Peyer's patch (tissue), 4 donors: ENCODE results near the gene PPP6R3. TPM values are rescaled to one million over a fixed set of nuclear protein-coding genes. Genes with fewer than 3 reads are reported as not detected.
"Not testable (repeated sequence)": the region's sequence is repeated elsewhere in the genome, so short reads cannot be mapped to it uniquely, and the experiment has no call there.

ENCODE experiments used
- DNase-seq, 3 donors: peaks; one replicate each; pipeline ENCODE4 v3.0.0-alpha.2; 2017 to 2019
- H3K27ac ChIP-seq, 4 donors: fragments of 200-600 bp; sonication (generic); one replicate each; pipeline ENCODE4 v1.5.1; 2016 to 2019
- H3K27me3 ChIP-seq, 2 donors: fragments of 200-600 bp; sonication (generic); one replicate each; pipeline ENCODE4 v1.5.1; 2019
- H3K36me3 ChIP-seq, 3 donors: fragments of 200-600 bp; sonication (generic); one replicate each; pipeline ENCODE4 v1.5.1; 2016 to 2019
- H3K4me1 ChIP-seq, 4 donors: fragments of 200-600 bp; sonication (generic); one replicate each; pipeline ENCODE4 v1.5.1; 2016 to 2019
- H3K4me3 ChIP-seq, 4 donors: fragments of 200-600 bp; sonication (generic); 1 replicate in 3 of 4; 2 replicates in 1 of 4; pipeline ENCODE4 v1.5.1; 2016 to 2019; ENCODE audit warnings: mild to moderate bottlenecking in 1 of 4
- H3K9me3 ChIP-seq, 4 donors: fragments of 200-600 bp; sonication (generic); one replicate each; pipeline ENCODE4 v1.5.1; 2016 to 2019; ENCODE audit warnings: mild to moderate bottlenecking in 1 of 4
- CTCF ChIP-seq, 6 experiments: fragments of 450-650 bp in 4 of 6; fragments of 200-600 bp in 2 of 6; sonication (generic) in 1 of 6; IDR thresholded peaks; one replicate each; pipeline ENCODE4 v1.5.1; 2017 to 2019; ENCODE audit warnings: antibody characterized with exemption in 6 of 6, mild to moderate bottlenecking in 3 of 6, moderate library complexity in 1 of 6
- POLR2A ChIP-seq, 2 donors: fragments of 450-650 bp; IDR thresholded peaks; one replicate each; pipeline ENCODE4 v1.5.1; 2017; ENCODE audit warnings: antibody characterized with exemption in 2 of 2, mild to moderate bottlenecking in 2 of 2, moderate library complexity in 2 of 2
- total RNA-seq, 4 donors: library from RNA; depleted of rRNA; stranded (reverse); fragments of >200 nt; gene quantifications; one replicate each; pipeline ENCODE4 v1.1.0, GENCODE V29; 2016

The PPP6R3 gene
- total RNA-seq, 4 donors from 2014 or later = 130 to 282 (median 156) TPM

- DNase-seq = peak in 2 of 3 donors; percentile 84 to 87
- Histone ChIP-seq H3K27ac (peak overlapping the region in 2 of 4 donors; percentile 75 to 81), H3K4me3 (no peak overlapping the region), H3K9me3 (peaks cover 0 to 10% (median 5%) of the 10 kb centered on the region in 4 donors), H3K4me1 (no peaks in the 10 kb centered on the region), H3K27me3 (no peaks in the 10 kb centered on the region), H3K36me3 (peaks cover 0 to 80% (median 0%) of the 10 kb centered on the region in 3 donors)
- TF ChIP-seq CTCF (IDR thresholded peaks at IDR 0.05) (no peak), POLR2A (IDR thresholded peaks at IDR 0.05) (no peak)
Observed at GRCh38 chr11:68430801-68431200, 29.8 kb upstream of the PPP6R3 start.

DNA sequence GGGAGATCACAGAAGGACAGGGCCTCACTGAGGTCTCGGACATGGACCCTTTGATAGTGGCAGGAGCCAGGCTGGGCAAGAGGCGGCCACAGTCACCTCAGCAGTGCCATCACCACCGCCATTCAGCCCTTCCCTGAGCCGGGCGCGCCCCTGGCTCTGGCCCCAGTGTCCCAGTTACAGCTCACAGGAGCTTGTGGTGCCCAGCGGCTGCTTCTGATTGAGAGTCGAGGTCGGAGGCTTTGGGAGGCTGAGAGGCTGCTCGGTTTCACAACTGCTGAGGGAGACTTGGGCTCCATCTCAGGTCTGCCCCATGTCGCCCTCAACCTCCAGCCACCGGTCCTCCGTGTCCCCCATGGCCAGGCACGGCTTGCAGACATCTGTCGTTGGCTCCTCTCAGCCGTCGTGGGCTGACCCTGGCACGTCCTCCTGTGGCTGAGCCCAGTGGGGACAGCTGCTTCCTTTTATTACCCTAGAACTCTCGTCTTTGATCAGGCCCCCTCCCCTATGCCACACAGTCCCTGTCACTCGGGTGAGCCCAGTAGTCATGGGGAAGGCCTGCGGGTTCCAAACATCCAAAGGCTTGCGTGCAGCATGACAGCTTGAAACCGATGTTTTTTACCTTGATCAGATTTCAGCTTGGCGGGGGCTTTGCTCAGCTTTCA, 28.4 kb upstream of the PPP6R3 start:
- no peak for DNase-seq
- H3K27me3 ChIP-seq = no peaks in the 10 kb centered on the region
- no peaks in the 10 kb centered on the region for H3K4me1 ChIP-seq
- peak overlapping the region in 1 of 4 donors; percentile 75 for H3K27ac ChIP-seq
- no peak overlapping the region for H3K4me3 ChIP-seq
- peaks cover 0 to 81% (median 0%) of the 10 kb centered on the region in 3 donors for H3K36me3 ChIP-seq
- H3K9me3 ChIP-seq = peaks cover 0 to 10% (median 5%) of the 10 kb centered on the region in 4 donors
- TF ChIP-seq CTCF (IDR thresholded peaks at IDR 0.05) (no peak), POLR2A (IDR thresholded peaks at IDR 0.05) (no peak)

- peaks cover 0 to 86% (median 0%) of the 10 kb centered on the region in 3 donors for H3K36me3 ChIP-seq
- no peak for DNase-seq
- H3K4me3 ChIP-seq = no peak overlapping the region
- peaks cover 0 to 10% (median 5%) of the 10 kb centered on the region in 4 donors for H3K9me3 ChIP-seq
- H3K27me3 ChIP-seq = no peaks in the 10 kb centered on the region
- H3K27ac ChIP-seq = no peak overlapping the region
- H3K4me1 ChIP-seq = no peaks in the 10 kb centered on the region
- TF ChIP-seq POLR2A (IDR thresholded peaks at IDR 0.05) = no peak
- TF ChIP-seq CTCF (IDR thresholded peaks at IDR 0.05) = no peak
Observed at GRCh38 chr11:68432874-68433273, 27.7 kb upstream of the PPP6R3 start.

- Histone ChIP-seq H3K36me3 (peaks cover 0 to 86% (median 0%) of the 10 kb centered on the region in 3 donors), H3K27me3 (no peaks in the 10 kb centered on the region), H3K4me1 (no peaks in the 10 kb centered on the region), H3K9me3 (peaks cover 0 to 10% (median 5%) of the 10 kb centered on the region in 4 donors), H3K27ac (no peak overlapping the region), H3K4me3 (no peak overlapping the region)
- TF ChIP-seq POLR2A (IDR thresholded peaks at IDR 0.05) (no peak), CTCF (IDR thresholded peaks at IDR 0.05) (no peak)
- DNase-seq = no peak
Observed at GRCh38 chr11:68433541-68433940, 27.0 kb upstream of the PPP6R3 start.

DNA sequence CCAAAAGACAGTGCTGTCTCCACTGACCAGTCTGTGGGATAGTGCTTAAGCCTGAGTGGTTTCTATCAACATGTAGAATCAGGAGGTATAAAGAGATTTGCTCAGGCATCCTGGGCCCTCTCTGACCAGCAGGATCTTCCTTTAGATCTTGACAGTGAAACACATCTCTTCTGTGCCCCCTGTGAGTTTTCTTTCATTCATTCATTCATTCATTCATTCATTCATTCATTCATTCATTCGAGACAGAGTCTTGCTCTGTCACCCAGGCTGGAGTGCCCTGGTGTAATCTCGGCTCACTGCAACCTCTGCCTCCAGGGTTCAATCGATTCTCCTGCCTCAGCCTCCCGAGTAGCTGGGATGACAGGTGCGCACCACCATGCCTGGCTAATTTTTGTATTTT, 26.4 kb upstream of the PPP6R3 start:
- peaks cover 0 to 89% (median 0%) of the 10 kb centered on the region in 3 donors for H3K36me3 ChIP-seq
- H3K27ac ChIP-seq, H3K4me3 ChIP-seq: not testable (repeated sequence)

GRCh38 chr11:68436162-68436888, 24.2 kb upstream of the PPP6R3 start:
- Histone ChIP-seq H3K4me3 (no peak overlapping the region), H3K36me3 (peaks cover 0 to 94% (median 0%) of the 10 kb centered on the region in 3 donors), H3K27ac (no peak overlapping the region), H3K4me1 (no peaks in the 10 kb centered on the region), H3K27me3 (no peaks in the 10 kb centered on the region), H3K9me3 (no peaks in the 10 kb centered on the region)
- no peak for DNase-seq
- no peak for TF ChIP-seq POLR2A (IDR thresholded peaks at IDR 0.05)
- TF ChIP-seq CTCF (IDR thresholded peaks at IDR 0.05) = no peak

More for the DNA sequence above, 26.4 kb upstream of the PPP6R3 start:
- H3K27me3 ChIP-seq, H3K4me1 ChIP-seq, H3K9me3 ChIP-seq, DNase-seq: not testable (repeated sequence)
